Vagina (tissue), 2 donors: ENCODE data around the gene PTMS. TPM values are rescaled to one million over a fixed set of nuclear protein-coding genes. Genes with fewer than 3 reads are reported as not detected.

Source experiments
- DNase-seq, 2 donors: peaks; one replicate each; pipeline ENCODE4 v3.0.0-alpha.2; 2017; ENCODE audit errors: extremely low spot score in 2 of 2
- H3K27ac ChIP-seq: fragments of 200-600 bp; sonication (generic); one replicate; pipeline ENCODE4 v1.5.1; 2019
- H3K27me3 ChIP-seq: fragments of 200-600 bp; sonication (generic); one replicate; pipeline ENCODE4 v1.5.1; 2019
- H3K36me3 ChIP-seq, 2 donors: fragments of 200-600 bp; sonication (generic); one replicate each; pipeline ENCODE4 v1.5.1; 2017 to 2019
- H3K4me1 ChIP-seq: fragments of 200-600 bp; sonication (generic); one replicate; pipeline ENCODE4 v1.5.1; 2019
- H3K4me3 ChIP-seq, 2 donors: fragments of 200-600 bp; sonication (generic); 1 replicate in 1 of 2; 2 replicates in 1 of 2; pipeline ENCODE4 v1.5.1; 2016 to 2019
- H3K9me3 ChIP-seq: fragments of 200-600 bp; sonication (generic); one replicate; pipeline ENCODE4 v1.5.1; 2019
- CTCF ChIP-seq, 3 experiments: fragments of 450-650 bp in 2 of 3; fragments of 200-600 bp in 1 of 3; sonication (generic) in 1 of 3; IDR thresholded peaks; one replicate each; pipeline ENCODE4 v1.5.1; 2017 to 2019; ENCODE audit warnings: antibody characterized with exemption in 3 of 3, mild to moderate bottlenecking in 2 of 3, moderate library complexity in 2 of 3
- POLR2A ChIP-seq, 2 donors: fragments of 450-650 bp; IDR thresholded peaks; one replicate each; pipeline ENCODE4 v1.6.1; 2017; ENCODE audit warnings: antibody characterized with exemption in 2 of 2, mild to moderate bottlenecking in 2 of 2, moderate library complexity in 2 of 2
- POLR2AphosphoS5 ChIP-seq, 2 donors: sonication (generic); formaldehyde crosslinking; IDR thresholded peaks; one replicate each; pipeline ENCODE4 v1.9.0; 2017; ENCODE audit warnings: antibody characterized with exemption in 2 of 2, mild to moderate bottlenecking in 2 of 2, low read depth in 1 of 2; ENCODE audit not compliant: insufficient read depth in 1 of 2
- intact Hi-C: fragments of 100-400 bp; cut with DNase I; formaldehyde crosslinking; loops from one replicate; pipeline ENCODE4 v1.15.1; 2023
- total RNA-seq: library from RNA; depleted of rRNA; stranded (reverse); fragments of >200 nt; gene quantifications from one replicate; pipeline ENCODE4 v1.2.3, GENCODE V29; 2016

PTMS gene
- total RNA-seq, 1 donor from 2014 or later = 132 TPM

DNA sequence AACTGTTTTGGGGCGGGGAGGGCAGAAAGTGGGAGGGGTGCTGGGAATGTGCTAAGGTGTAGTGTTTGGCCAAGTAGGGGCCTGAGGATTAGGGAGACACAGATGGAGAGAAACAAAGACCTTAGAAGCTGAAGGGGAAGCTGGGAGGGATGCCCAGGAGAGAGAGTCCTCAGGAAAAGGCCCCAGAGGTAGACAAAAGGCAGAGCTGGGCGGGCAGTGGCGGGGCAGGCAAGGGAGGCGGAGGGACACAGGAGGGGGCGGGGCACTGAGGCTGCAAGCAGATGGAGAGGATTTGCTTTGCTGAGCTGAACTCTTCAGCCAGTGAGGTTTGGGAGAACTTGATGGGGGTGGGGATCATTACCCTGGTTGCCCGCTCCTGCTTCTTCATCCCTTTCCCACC lies 2.8 kb downstream of the PTMS start:
- Histone ChIP-seq H3K27ac (peak overlapping the region; percentile 97), H3K9me3 (no peaks in the 10 kb centered on the region), H3K4me3 (peak overlapping the region; percentile 75 to 98), H3K36me3 (peaks cover 0 to 20% of the 10 kb centered on the region in 2 donors), H3K4me1 (peaks cover 64% of the 10 kb centered on the region), H3K27me3 (no peaks in the 10 kb centered on the region)
- no peak for DNase-seq
- TF ChIP-seq POLR2AphosphoS5 (IDR thresholded peaks at IDR 0.05; ENCODE audit: insufficient read depth in 1 of 2, low read depth in 1 of 2) = no peak
- TF ChIP-seq CTCF (IDR thresholded peaks at IDR 0.05) = no peak
- no peak for TF ChIP-seq POLR2A (IDR thresholded peaks at IDR 0.05)
- intact Hi-C loops = loop anchor here (5.0 kb wide), 1 partner anchor 58 kb away; the partner anchor contains the start of gene P3H3

DNA sequence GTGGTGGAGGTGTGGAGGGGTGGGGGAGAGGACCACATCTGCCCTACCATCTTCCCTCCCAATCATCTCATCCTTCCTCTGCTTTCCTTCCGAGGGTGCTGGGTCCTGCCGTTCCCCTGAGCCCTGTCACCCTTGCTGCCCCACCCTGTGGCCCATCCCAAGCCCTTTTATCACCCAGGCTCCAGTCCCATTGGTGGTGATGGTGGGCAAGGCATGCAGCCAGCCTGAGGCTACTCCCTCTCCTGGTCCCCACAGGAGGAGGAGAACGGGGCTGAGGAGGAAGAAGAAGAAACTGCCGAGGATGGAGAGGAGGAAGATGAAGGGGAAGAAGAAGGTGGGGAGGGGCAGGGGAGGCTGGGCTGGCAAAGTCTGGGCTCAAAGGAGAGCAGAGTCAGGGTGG lies 3.5 kb downstream of the PTMS start:
- Histone ChIP-seq H3K27me3 (no peaks in the 10 kb centered on the region), H3K4me3 (no peak overlapping the region), H3K27ac (peak overlapping the region; percentile 97), H3K4me1 (peaks cover 61% of the 10 kb centered on the region), H3K36me3 (peaks cover 0 to 20% of the 10 kb centered on the region in 2 donors), H3K9me3 (no peaks in the 10 kb centered on the region)
- TF ChIP-seq CTCF (IDR thresholded peaks at IDR 0.05) (no peak), POLR2AphosphoS5 (IDR thresholded peaks at IDR 0.05; ENCODE audit: insufficient read depth in 1 of 2, low read depth in 1 of 2) (no peak), POLR2A (IDR thresholded peaks at IDR 0.05) (no peak)
- DNase-seq = no peak
- intact Hi-C loops = loop anchor here (5.0 kb wide), 1 partner anchor 58 kb away; the partner anchor contains the start of gene P3H3

DNA sequence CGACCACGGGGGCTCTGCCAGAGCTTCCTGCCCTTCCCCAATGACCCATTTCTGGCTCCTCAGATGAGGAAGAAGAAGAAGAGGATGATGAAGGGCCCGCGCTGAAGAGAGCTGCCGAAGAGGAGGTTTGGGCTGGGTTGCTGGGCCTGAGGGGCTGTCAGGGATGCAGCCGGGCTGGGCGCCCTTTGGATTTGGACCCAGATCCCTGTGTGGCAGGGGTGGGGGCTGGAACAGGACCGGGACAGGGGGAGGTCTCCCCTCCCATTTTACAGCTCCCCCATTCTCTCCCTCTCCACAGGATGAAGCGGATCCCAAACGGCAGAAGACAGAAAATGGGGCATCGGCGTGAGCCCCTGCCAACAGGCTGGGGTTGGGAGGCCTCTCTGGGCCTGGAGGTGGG lies 3.9 kb downstream of the PTMS start:
- intact Hi-C loops = no loop called here
- DNase-seq = no peak
- no peaks in the 10 kb centered on the region for H3K27me3 ChIP-seq
- no peaks in the 10 kb centered on the region for H3K9me3 ChIP-seq
- H3K36me3 ChIP-seq = peaks cover 0 to 20% of the 10 kb centered on the region in 2 donors
- no peak overlapping the region for H3K27ac ChIP-seq
- no peak for TF ChIP-seq POLR2AphosphoS5 (IDR thresholded peaks at IDR 0.05; ENCODE audit: insufficient read depth in 1 of 2, low read depth in 1 of 2)
- no peak for TF ChIP-seq CTCF (IDR thresholded peaks at IDR 0.05)
- no peak for TF ChIP-seq POLR2A (IDR thresholded peaks at IDR 0.05)
- H3K4me3 ChIP-seq = no peak overlapping the region
- peaks cover 57% of the 10 kb centered on the region for H3K4me1 ChIP-seq

- Histone ChIP-seq H3K27me3 (no peaks in the 10 kb centered on the region), H3K9me3 (no peaks in the 10 kb centered on the region), H3K4me1 (peaks cover 52% of the 10 kb centered on the region), H3K27ac (peak overlapping the region; percentile 29), H3K4me3 (no peak overlapping the region), H3K36me3 (peaks cover 0 to 20% of the 10 kb centered on the region in 2 donors)
- TF ChIP-seq CTCF (IDR thresholded peaks at IDR 0.05) (no peak), POLR2A (IDR thresholded peaks at IDR 0.05) (no peak), POLR2AphosphoS5 (IDR thresholded peaks at IDR 0.05; ENCODE audit: insufficient read depth in 1 of 2, low read depth in 1 of 2) (no peak)
- DNase-seq = no peak
- intact Hi-C loops = no loop called here
These were observed 4.4 kb downstream of the PTMS start for GRCh38 chr12:6770600-6770999.

DNA sequence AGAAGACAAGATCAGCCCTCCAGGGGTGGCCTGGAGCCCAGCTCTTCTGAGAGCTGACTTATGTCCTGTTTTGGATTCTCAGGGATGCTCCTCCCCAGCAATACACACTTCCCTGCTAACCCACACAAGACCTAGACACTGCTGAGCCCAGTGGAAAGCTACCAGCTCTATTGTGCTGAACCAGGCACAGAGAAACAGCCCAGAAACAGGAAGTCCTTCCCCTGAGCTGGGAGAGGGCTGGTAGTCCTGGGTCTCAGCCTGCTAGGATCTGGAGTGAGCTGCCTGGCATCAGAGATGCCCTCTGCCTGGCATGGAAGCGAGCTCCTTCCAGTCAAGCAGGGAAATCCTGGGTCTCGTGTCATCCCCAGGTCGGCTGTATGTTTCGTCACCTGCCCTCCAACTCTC lies 4.9 kb downstream of the PTMS start:
- DNase-seq = no peak
- Histone ChIP-seq H3K9me3 (no peaks in the 10 kb centered on the region), H3K27ac (peak overlapping the region; percentile 29), H3K4me1 (peaks cover 48% of the 10 kb centered on the region), H3K4me3 (no peak overlapping the region), H3K36me3 (peaks cover 0 to 20% of the 10 kb centered on the region in 2 donors), H3K27me3 (no peaks in the 10 kb centered on the region)
- TF ChIP-seq CTCF (IDR thresholded peaks at IDR 0.05) (no peak), POLR2AphosphoS5 (IDR thresholded peaks at IDR 0.05; ENCODE audit: insufficient read depth in 1 of 2, low read depth in 1 of 2) (no peak), POLR2A (IDR thresholded peaks at IDR 0.05) (no peak)
- intact Hi-C loops = no loop called here
